H1 (cell line): ENCODE data around the gene HSD11B1. TPM values are rescaled to one million over a fixed set of nuclear protein-coding genes. Genes with fewer than 3 reads are reported as not detected.

Source experiments
- CTCF ChIA-PET: fragments of 300-600 bp; sonication (Branson Sonifier 250); formaldehyde crosslinking; loops from one replicate; lab custom pipeline; 2021; ENCODE audit not compliant: partially characterized antibody; lab: Charles Lee
- POLR2A ChIA-PET: fragments of 300-600 bp; sonication (Branson Sonifier 250); formaldehyde crosslinking; loops from one replicate; lab custom pipeline; 2021; ENCODE audit warnings: inconsistent platforms; ENCODE audit not compliant: partially characterized antibody; lab: Charles Lee
- DNase-seq, 2 experiments: peaks; one replicate each; pipeline versions ENCODE4 v3.0.0 to v3.0.0-alpha.2; 2010 to 2022; ENCODE audit warnings: low spot score in 2 of 2, low read depth in 1 of 2, mixed read lengths in 1 of 2
- FAIRE-seq: peaks from 2 replicates; lab custom pipeline; 2011; peaks lifted over from hg19 to GRCh38; lab: Jason Lieb, UNC
- H2AFZ ChIP-seq: 2 replicates; pipeline ENCODE4 v1.8.1; 2012; ENCODE audit warnings: low read length, inconsistent platforms
- H2AK5ac ChIP-seq: 2 replicates; pipeline ENCODE4 v1.6.1; 2013; ENCODE audit warnings: low read depth, low read length
- H2BK120ac ChIP-seq: replicated peaks from 2 replicates; pipeline ENCODE3; 2013; ENCODE audit warnings: low read depth, low read length, inconsistent platforms
- H2BK12ac ChIP-seq: 2 replicates; pipeline ENCODE4 v1.6.1; 2013; ENCODE audit warnings: low read depth, low read length
- H2BK15ac ChIP-seq: 2 replicates; pipeline ENCODE4 v1.6.1; 2013; ENCODE audit warnings: low read length
- H2BK20ac ChIP-seq: 2 replicates; pipeline ENCODE4 v1.6.1; 2013; ENCODE audit warnings: low read length
- H2BK5ac ChIP-seq: 2 replicates; pipeline ENCODE4 v1.6.1; 2013; ENCODE audit warnings: low read depth, low read length
- H3K14ac ChIP-seq: 2 replicates; pipeline ENCODE4 v1.6.1; 2013; ENCODE audit warnings: inconsistent platforms; ENCODE audit not compliant: insufficient read length
- H3K18ac ChIP-seq: 2 replicates; pipeline ENCODE4 v1.6.1; 2013; ENCODE audit warnings: low read length; ENCODE audit errors: extremely low read depth
- H3K23ac ChIP-seq: 2 replicates; pipeline ENCODE4 v1.6.1; 2013; ENCODE audit warnings: inconsistent platforms; ENCODE audit not compliant: insufficient read length
- H3K23me2 ChIP-seq: 2 replicates; pipeline ENCODE4 v1.6.1; 2013; ENCODE audit warnings: low read depth, low read length
- H3K27ac ChIP-seq: 2 replicates; pipeline ENCODE4 v1.6.1; 2011; ENCODE audit warnings: low read depth, low read length, inconsistent platforms
- H3K27me3 ChIP-seq, 4 experiments: replicated peaks in 1 of 4; 1 replicate in 1 of 4; 2 replicates in 3 of 4; pipeline versions ENCODE4 v1.6.1 to v1.8.1; 2011 to 2013; ENCODE audit warnings: low read length in 3 of 4, mild to moderate bottlenecking in 3 of 4, inconsistent platforms in 2 of 4, mixed read lengths in 2 of 4, moderate library complexity in 1 of 4; ENCODE audit not compliant: control insufficient read depth in 3 of 4, insufficient read depth in 3 of 4; ENCODE audit errors: extremely low read depth in 1 of 4
- H3K36me3 ChIP-seq, 4 experiments: 2 replicates each; pipeline versions ENCODE4 v1.6.1 to v1.8.1; 2011 to 2013; ENCODE audit warnings: mild to moderate bottlenecking in 4 of 4, low read length in 3 of 4, moderate library complexity in 2 of 4, control low read depth in 1 of 4, inconsistent platforms in 1 of 4; ENCODE audit not compliant: insufficient read depth in 4 of 4, control insufficient read depth in 2 of 4
- H3K4ac ChIP-seq: replicated peaks from 2 replicates; pipeline ENCODE3; 2013; ENCODE audit warnings: low read length, low read depth, mixed read lengths, inconsistent platforms; ENCODE audit not compliant: insufficient read length
- H3K4me1 ChIP-seq, 4 experiments: replicated peaks in 1 of 4; 1 replicate in 1 of 4; 2 replicates in 3 of 4; pipeline versions ENCODE4 v1.6.1 to v1.8.1; 2011 to 2013; ENCODE audit warnings: low read length in 3 of 4, inconsistent platforms in 2 of 4, mixed read lengths in 1 of 4; ENCODE audit not compliant: insufficient read depth in 4 of 4, control insufficient read depth in 3 of 4
- H3K4me2 ChIP-seq, 2 experiments: 2 replicates each; pipeline versions ENCODE4 v1.6.1 to v1.8.1; 2011 to 2013; ENCODE audit warnings: low read depth in 2 of 2, low read length in 2 of 2, control low read depth in 1 of 2, inconsistent platforms in 1 of 2, mild to moderate bottlenecking in 1 of 2; ENCODE audit not compliant: insufficient read depth in 1 of 2
- H3K4me3 ChIP-seq, 4 experiments: fragments of 200-600, 300-600 bp in 1 of 4; sonication (generic), shearing (Covaris generic), sonication (Bioruptor Twin) in 1 of 4; 2 replicates each; pipeline versions ENCODE4 v1.5.1 to v1.8.1; 2011 to 2016; ENCODE audit warnings: low read length in 4 of 4, low read depth in 3 of 4, control low read depth in 2 of 4, inconsistent platforms in 2 of 4, mild to moderate bottlenecking in 2 of 4, mixed read lengths in 1 of 4, moderate library complexity in 1 of 4; ENCODE audit not compliant: insufficient read depth in 2 of 4; ENCODE audit errors: extremely low read depth in 1 of 4
- H3K56ac ChIP-seq: replicated peaks from 2 replicates; pipeline ENCODE3; 2013; ENCODE audit warnings: low read depth, mild to moderate bottlenecking, mixed read lengths, low read length, inconsistent platforms; ENCODE audit not compliant: insufficient read length
- H3K79me1 ChIP-seq: 2 replicates; pipeline ENCODE4 v1.6.1; 2013; ENCODE audit warnings: low read depth, low read length, control low read depth
- H3K79me2 ChIP-seq, 2 experiments: 2 replicates each; pipeline versions ENCODE4 v1.6.1 to v1.8.1; 2012 to 2013; ENCODE audit warnings: low read length in 2 of 2, mild to moderate bottlenecking in 2 of 2, inconsistent platforms in 1 of 2; ENCODE audit not compliant: insufficient read depth in 2 of 2, control insufficient read depth in 1 of 2
- H3K9ac ChIP-seq, 4 experiments: replicated peaks in 1 of 4; 1 replicate in 1 of 4; 2 replicates in 3 of 4; pipeline versions ENCODE4 v1.6.1 to v1.8.1; 2011 to 2013; ENCODE audit warnings: low read depth in 3 of 4, low read length in 3 of 4, control low read depth in 2 of 4, mild to moderate bottlenecking in 2 of 4, moderate library complexity in 2 of 4, inconsistent platforms in 1 of 4; ENCODE audit errors: extremely low read depth in 1 of 4
- H3K9me3 ChIP-seq, 2 experiments: 2 replicates each; pipeline versions ENCODE4 v1.6.1 to v1.8.1; 2012 to 2013; ENCODE audit warnings: mild to moderate bottlenecking in 2 of 2, moderate library complexity in 2 of 2, control low read depth in 1 of 2, inconsistent platforms in 1 of 2, low read depth in 1 of 2, low read length in 1 of 2, mixed read lengths in 1 of 2; ENCODE audit not compliant: insufficient read depth in 2 of 2
- H4K20me1 ChIP-seq, 2 experiments: replicated peaks in 1 of 2; 2 replicates each; pipeline versions ENCODE3 to v1.8.1; 2011 to 2013; ENCODE audit warnings: inconsistent platforms in 2 of 2, low read length in 2 of 2, mild to moderate bottlenecking in 1 of 2; ENCODE audit not compliant: insufficient read depth in 2 of 2, control insufficient read depth in 1 of 2
- H4K5ac ChIP-seq: 2 replicates; pipeline ENCODE4 v1.6.1; 2013; ENCODE audit warnings: low read length, low read depth, mixed read lengths, inconsistent platforms; ENCODE audit not compliant: insufficient read length
- H4K8ac ChIP-seq: 2 replicates; pipeline ENCODE4 v1.8.0; 2013; ENCODE audit warnings: mild to moderate bottlenecking, moderate library complexity, low read length, inconsistent platforms; ENCODE audit not compliant: insufficient read depth; ENCODE audit errors: extremely low read depth
- H4K91ac ChIP-seq: replicated peaks from 2 replicates; pipeline ENCODE3; 2013; ENCODE audit warnings: low read length, mixed read lengths, inconsistent platforms; ENCODE audit not compliant: insufficient read length
- CREB1 ChIP-seq: IDR thresholded peaks from 2 replicates; pipeline ENCODE4 v1.6.1; 2012; ENCODE audit warnings: inconsistent platforms
- CTBP2 ChIP-seq: IDR thresholded peaks from 2 replicates; pipeline ENCODE4 v1.7.0; 2011; ENCODE audit warnings: borderline replicate concordance, mild to moderate bottlenecking, moderate library complexity, mixed read lengths, low read length; ENCODE audit not compliant: insufficient read depth, insufficient read length
- GTF2F1 ChIP-seq: IDR thresholded peaks from 2 replicates; pipeline ENCODE4 v1.6.1; 2012; ENCODE audit warnings: low read depth, low read length, improper control_type of control experiment, borderline replicate concordance
- KDM1A ChIP-seq: fragments of 200-600, 300-600 bp; sonication (generic); IDR thresholded peaks from 2 replicates; pipeline ENCODE4 v1.7.1; 2016; ENCODE audit warnings: mild to moderate bottlenecking, low read length, borderline replicate concordance
- SAP30 ChIP-seq: fragments of 300-600 bp; sonication (generic); IDR thresholded peaks from 2 replicates; pipeline ENCODE4 v1.7.1; 2012; ENCODE audit warnings: low read length, moderate library complexity, mild to moderate bottlenecking, inconsistent platforms; ENCODE audit not compliant: insufficient read depth, insufficient replicate concordance
- WGBS, 2 experiments: shearing (Covaris generic) in 1 of 2; methylation state at CpG; one replicate each; pipeline versions ENCODE4 v1.1.6 to v1.1.7; 2013 to 2015; ENCODE audit warnings: low lambda C conversion rate in 2 of 2, mixed read lengths in 2 of 2, inconsistent platforms in 1 of 2, low coverage in 1 of 2, missing lambda C conversion rate in 1 of 2; ENCODE audit not compliant: insufficient replicate concordance in 2 of 2, insufficient coverage in 1 of 2, insufficient read length in 1 of 2; ENCODE audit errors: extremely low coverage in 1 of 2, missing lambda C conversion rate in 1 of 2; 5-methylcytosine and 5-hydroxymethylcytosine counted together
- polyA plus RNA-seq, 7 experiments: library from polyadenylated mRNA; depleted of rRNA in 3 of 7; stranded (reverse) in 5 of 7; unstranded in 2 of 7; fragments of >200 nt in 5 of 7; fragments of 200-250 nt in 2 of 7; gene quantifications; 1 replicate in 5 of 7; 2 replicates in 1 of 7; 4 replicates in 1 of 7; pipeline versions ENCODE4 v1.2.1 to v1.2.3, GENCODE V29; 2011 to 2013; ENCODE audit warnings: missing spikeins in 2 of 7, mixed read lengths in 2 of 7
- total RNA-seq: library from RNA; stranded (reverse); fragmentation: NEBNext Ultra II Directional; extraction: Animal tissue kit (Norgen Biotek cat#: 25700); gene quantifications from 2 replicates; pipeline ENCODE4 v1.2.1, GENCODE V29; 2021

HSD11B1 gene
- total and polyA plus RNA-seq, 2 of the 8 experiments (the other 6 are each of a cell fraction or from before 2014, with no cell fraction given), result not detected

DNA sequence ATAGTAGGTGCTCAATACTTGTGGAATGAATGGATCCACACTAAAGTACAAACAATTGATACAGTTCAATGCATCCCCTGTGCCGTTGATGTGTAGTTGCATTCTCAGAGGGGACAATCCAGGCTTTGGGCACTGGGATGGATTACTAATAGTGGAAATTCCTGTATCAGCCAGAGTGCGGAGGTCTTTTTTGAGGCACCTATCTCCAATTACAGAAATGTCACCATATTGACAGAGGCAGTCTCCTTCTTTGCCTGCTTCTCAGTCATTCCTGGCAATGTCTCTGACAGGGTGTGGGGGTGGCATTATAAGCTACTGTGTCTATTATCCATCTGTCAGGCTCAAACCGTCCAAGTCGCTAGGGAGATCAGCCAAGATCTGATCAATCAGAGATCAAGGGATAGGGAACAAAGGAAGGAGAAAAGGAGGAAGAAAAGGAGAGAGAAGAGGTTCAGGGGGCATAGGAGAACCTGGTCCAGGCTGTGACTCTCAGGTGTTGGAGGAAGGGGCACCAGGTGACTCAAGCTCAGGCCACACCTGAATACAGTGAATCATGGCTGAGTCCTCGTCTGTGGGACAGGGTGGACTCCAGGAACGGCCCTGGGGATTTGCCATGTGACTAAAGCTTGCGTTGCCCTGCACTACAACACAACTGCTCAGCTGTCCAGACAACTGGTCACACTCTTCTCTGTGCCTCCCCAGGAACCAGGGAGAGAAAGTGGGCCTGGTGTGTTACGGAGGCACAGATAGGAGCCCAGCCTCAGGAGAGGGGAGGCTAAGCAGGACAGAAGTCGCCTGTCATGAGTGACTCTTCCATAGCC, 49.0 kb upstream of the HSD11B1 start:
- ChIA-PET POLR2A (no interaction called here), CTCF (interaction anchor here (0.8 to 2.1 kb wide), 8 partner anchors 9 to 79 kb away, joined by 3 to 11 read pairs (median 5); no protein-coding TSS in a partner anchor)
- Histone ChIP-seq H3K18ac (no peak overlapping the region), H3K27me3 (0 out of 7 replicates have a peak, but pooled peaks cover 0 to 2% (median 0%) of the 10 kb centered on the region in 4 experiments), H3K36me3 (no peaks in the 10 kb centered on the region), H3K27ac (no peak overlapping the region), H3K4ac (no peak overlapping the region), H2BK15ac (no peak overlapping the region), H3K79me1 (no peaks in the 10 kb centered on the region), H2AK5ac (no peak overlapping the region; the same call in 1 of the 2 replicates), H4K20me1 (no peaks in the 10 kb centered on the region), H2BK120ac (no peak overlapping the region), H2BK12ac (0 out of 2 replicates have a peak overlapping the region, but pooled peaks have one; percentile 14), H3K9ac (no peak overlapping the region), H2AFZ (no peak overlapping the region), H2BK5ac (no peak overlapping the region), H4K8ac (no peak overlapping the region; the same call in 1 of the 2 replicates), H3K23ac (no peak overlapping the region), H4K91ac (no peak overlapping the region), H3K56ac (no peak overlapping the region), H3K79me2 (no peaks in the 10 kb centered on the region), H3K14ac (no peak overlapping the region), H3K4me2 (no peak overlapping the region), H3K4me1 (peaks cover 0 to 13% (median 9%) of the 10 kb centered on the region in 4 experiments; a peak in 4 of 7 replicates), H3K23me2 (no peaks in the 10 kb centered on the region), H3K9me3 (no peaks in the 10 kb centered on the region), H2BK20ac (no peak overlapping the region), H3K4me3 (no peak overlapping the region), H4K5ac (no peak overlapping the region)
- FAIRE-seq (no peak), DNase-seq (no peak)
- TF ChIP-seq SAP30 (no peak), GTF2F1 (no peak), KDM1A (no peak), CREB1 (no peak), CTBP2 (no peak)
- 88% methylated on average over 9 of the region's 9 CpGs; no CpG with 5 or more reads in 1 of the 2 experiments for WGBS, 2 experiments
